ENCODE measurements around the gene REG4. TPM values are rescaled to one million over a fixed set of nuclear protein-coding genes. Genes with fewer than 3 reads are reported as not detected.

REG4 gene
- total and polyA plus RNA-seq, 2 donors (not counting 3 experiments of a cell fraction or from before 2014, with no cell fraction given) = not detected

GRCh38 chr1:119744598-119744942 is 66.7 kb downstream of the REG4 start:
- BruUV-seq (replicated peaks) = no TSS peak
- Histone ChIP-seq H3K9me1 (replicated peaks; ENCODE audit: control insufficient read depth, extremely low read depth, insufficient read depth, low read length) (no peaks in the 10 kb centered on the region), H3K9me3 (replicated peaks; ENCODE audit: control insufficient read depth, insufficient read depth, low read length) (no peaks in the 10 kb centered on the region), H3K9ac (replicated peaks; ENCODE audit: extremely low read depth, insufficient read depth, low read length) (no peak overlapping the region), H2AFZ (ENCODE audit: low read depth, low read length) (no peak overlapping the region), H3K4me1 (ENCODE audit: control insufficient read depth, extremely low read depth, insufficient read depth, low read length) (no peaks in the 10 kb centered on the region), H4K20me1 (replicated peaks; ENCODE audit: control insufficient read depth, extremely low read depth, insufficient read depth, low read length) (no peaks in the 10 kb centered on the region), H3K27me3 (ENCODE audit: control insufficient read depth in 2 of 2, insufficient read depth in 2 of 2, low read length in 2 of 2) (peaks cover 2% of the 10 kb centered on the region in 2 experiments), H3K36me3 (ENCODE audit: control insufficient read depth in 2 of 2, extremely low read depth in 1 of 2, insufficient read depth in 2 of 2, low read length in 2 of 2) (no peaks in the 10 kb centered on the region), H3K79me2 (ENCODE audit: control insufficient read depth, insufficient read depth, low read length) (no peaks in the 10 kb centered on the region), H3K27ac (ENCODE audit: insufficient read depth, low read depth, low read length) (no peak overlapping the region), H3K4me2 (ENCODE audit: insufficient read depth, low read length) (no peak overlapping the region), H3K4me3 (replicated peaks in 1 of 3; ENCODE audit: insufficient read depth in 1 of 3, low read depth in 1 of 3, low read length in 3 of 3) (no peak overlapping the region)
- ChIA-PET CTCF (interaction anchor here (0.9 to 3.6 kb wide), 16 partner anchors 9 to 196 kb away, joined by 3 to 28 read pairs (median 4); partner anchors contain the start of genes HMGCS2, PHGDH and REG4), POLR2A (no interaction called here)
- TF ChIP-seq GATA2 (IDR thresholded peaks at IDR 0.05; ENCODE audit: insufficient read depth, insufficient read length, low read depth, low read length) (no peak), POLR2A (IDR thresholded peaks at IDR 0.05; ENCODE audit: low read depth, low read length) (no peak), FOS (IDR thresholded peaks at IDR 0.05; ENCODE audit: borderline replicate concordance, insufficient read depth, low read length) (no peak), CTCF (IDR thresholded peaks at IDR 0.05; ENCODE audit: extremely low read depth in 1 of 2, insufficient read depth in 1 of 2, low read depth in 1 of 2, low read length in 2 of 2) (no peak), EZH2 (IDR thresholded peaks at IDR 0.05; ENCODE audit: borderline replicate concordance, low read depth, low read length, severe bottlenecking) (no peak), JUN (IDR thresholded peaks at IDR 0.05; ENCODE audit: borderline replicate concordance, insufficient read depth, insufficient read length, low read depth) (no peak)
- FAIRE-seq (no peak), DNase-seq (ENCODE audit: low read depth, low spot score) (no peak)
- dilution Hi-C loops (cut with MboI; ENCODE audit: extremely low pct_ligation_motif_present, low sequenced_read_pairs) (no loop called here), intact Hi-C loops (cut with micrococcal nuclease) (loop anchor here (2.0 kb wide), 1 partner anchor 132 kb away; no protein-coding TSS in a partner anchor)

Other genes with a start within 250 kb of the REG4 start
- 14.1 and 15.0 TPM in 2 replicates for gene ZNF697, start 163.2 kb downstream of the REG4 start, total RNA-seq
- 6.2 and 6.3 TPM in 2 replicates for gene ZNF697, start 163.2 kb downstream of the REG4 start, polyA plus RNA-seq
- 101 and 120 TPM in 2 replicates for gene PHGDH, start 99.5 kb downstream of the REG4 start, total RNA-seq
- 33.2 and 37.9 TPM in 2 replicates for gene PHGDH, start 99.5 kb downstream of the REG4 start, polyA plus RNA-seq
- gene HMGCS2, start 42.6 kb downstream of the REG4 start, total RNA-seq = not detected in 2 replicates
- not detected in 2 replicates for gene HMGCS2, start 42.6 kb downstream of the REG4 start, polyA plus RNA-seq
- gene ADAM30, start 85.1 kb upstream of the REG4 start, total RNA-seq = not detected in 2 replicates
- not detected in 2 replicates for gene ADAM30, start 85.1 kb upstream of the REG4 start, polyA plus RNA-seq